ENCODE data around the gene TBC1D22B. TPM values are rescaled to one million over a fixed set of nuclear protein-coding genes. Genes with fewer than 3 reads are reported as not detected.
A peak's percentile ranks its signal among the peaks of the same experiment; 100 is the strongest.

The TBC1D22B gene
- total and polyA plus RNA-seq, 4 donors: 3.9 to 17.0 (median 7.7) TPM

DNA sequence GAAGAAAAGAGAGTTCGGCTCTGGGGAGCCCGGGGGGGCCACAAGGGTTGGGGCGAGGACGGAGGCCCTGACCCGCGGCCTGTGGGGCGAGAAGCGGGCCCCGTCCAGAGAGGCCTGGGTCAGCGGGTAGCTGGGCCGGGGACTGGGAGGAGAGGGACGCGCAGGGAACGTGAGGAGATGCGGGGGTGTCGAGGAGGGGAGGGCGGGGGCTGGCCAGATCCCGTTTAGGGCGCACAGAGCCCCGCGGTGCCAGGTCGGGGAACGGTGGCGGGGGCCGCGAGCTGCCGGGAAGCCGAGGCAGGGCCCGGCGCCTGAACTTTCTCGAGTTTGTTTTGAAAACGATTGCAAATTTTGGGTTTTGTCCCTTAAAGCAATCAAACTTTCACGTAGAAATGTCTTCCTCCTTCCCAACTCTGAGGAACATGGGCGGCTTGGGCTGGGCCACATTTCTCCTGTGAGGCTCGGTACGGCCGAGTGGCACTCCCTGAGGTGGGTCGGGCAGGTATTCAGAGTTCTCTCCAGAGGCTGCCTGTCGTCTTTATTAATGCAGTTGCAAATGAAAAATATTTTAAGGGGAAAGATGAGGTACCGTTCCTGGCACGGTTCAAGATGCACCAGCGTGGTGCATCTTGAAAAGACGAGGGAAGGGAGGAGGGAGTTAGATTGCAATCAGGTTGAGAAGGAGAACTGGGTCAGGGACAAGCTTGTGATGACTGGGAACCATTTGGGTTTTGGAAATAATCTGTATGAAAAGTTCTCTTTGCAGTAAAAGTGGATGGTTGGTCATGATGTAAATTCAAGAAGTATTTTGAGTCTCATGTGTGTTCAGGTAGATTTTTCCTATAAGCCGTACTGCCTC, 97.2 kb downstream of the TBC1D22B start:
- 3 to 5% methylated on average over 43 to 44 of the region's 44 CpGs for WGBS, 2 donors
- Histone ChIP-seq H3K9me3 (ENCODE audit: control insufficient read depth, low read length) (no peaks in the 10 kb centered on the region), H3K27me3 (ENCODE audit: control insufficient read depth in 1 of 2, insufficient read depth in 2 of 2, low read length in 1 of 2) (no peaks in the 10 kb centered on the region), H3K27ac (ENCODE audit: low read depth in 1 of 2, low read length in 2 of 2) (no peak overlapping the region), H3K4me1 (ENCODE audit: control insufficient read depth in 1 of 2, insufficient read depth in 2 of 2, low read length in 2 of 2) (no peaks in the 10 kb centered on the region), H3K36me3 (ENCODE audit: control insufficient read depth in 1 of 2, insufficient read depth in 2 of 2, low read length in 1 of 2) (no peaks in the 10 kb centered on the region), H3K4me3 (ENCODE audit: low read length in 2 of 2) (peak overlapping the region; percentile 85 to 87)
- intact Hi-C loops (cut with DNase I): no loop called here
- peak; percentile 52 to 81 for DNase-seq
- peak; percentile 76 for ATAC-seq (ENCODE audit: low FRiP score)

- H3K36me3 ChIP-seq (ENCODE audit: control insufficient read depth in 1 of 2, insufficient read depth in 2 of 2, low read length in 1 of 2): peaks cover 2 to 4% of the 10 kb centered on the region in 2 donors
- intact Hi-C loops (cut with DNase I): no loop called here
These were observed 99.7 kb downstream of the TBC1D22B start for GRCh38 chr6:37357288-37357687.

DNA sequence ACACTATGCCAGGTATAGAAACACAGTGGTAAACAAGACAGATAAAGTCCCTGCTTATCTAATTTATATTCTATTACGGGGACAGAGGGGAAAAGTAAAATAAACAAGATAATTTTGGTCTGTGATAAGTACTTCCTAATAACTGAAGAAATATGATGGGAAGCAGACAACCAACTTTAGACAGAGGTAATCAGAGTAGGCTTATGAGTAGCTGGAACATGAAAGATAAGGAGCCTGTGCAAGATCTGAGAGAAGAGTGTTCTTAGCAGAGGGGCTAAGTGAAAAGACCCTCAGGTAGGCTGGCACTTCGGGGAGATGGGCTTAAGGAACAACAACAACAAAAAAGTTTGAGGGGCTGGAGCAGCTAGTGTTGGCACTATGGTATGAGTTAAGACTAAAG, 100.3 kb downstream of the TBC1D22B start:
- intact Hi-C loops (cut with DNase I): no loop called here
- Histone ChIP-seq H3K36me3 (ENCODE audit: control insufficient read depth in 1 of 2, insufficient read depth in 2 of 2, low read length in 1 of 2) (peaks cover 2 to 4% of the 10 kb centered on the region in 2 donors), H3K9me3 (ENCODE audit: control insufficient read depth, low read length) (no peaks in the 10 kb centered on the region), H3K4me3 (ENCODE audit: low read length in 2 of 2) (no peak overlapping the region), H3K27me3 (ENCODE audit: control insufficient read depth in 1 of 2, insufficient read depth in 2 of 2, low read length in 1 of 2) (no peaks in the 10 kb centered on the region), H3K4me1 (ENCODE audit: control insufficient read depth in 1 of 2, insufficient read depth in 2 of 2, low read length in 2 of 2) (no peaks in the 10 kb centered on the region), H3K27ac (ENCODE audit: low read depth in 1 of 2, low read length in 2 of 2) (no peak overlapping the region)
- DNase-seq: no peak
- WGBS, 2 donors: 79 to 83% methylated on average over 2 of the region's 2 CpGs
- ATAC-seq (ENCODE audit: low FRiP score): no peak

More at GRCh38 chr6:37357288-37357687, 99.7 kb downstream of the TBC1D22B start:
- 19 to 34% methylated on average over 1 of the region's 1 CpG for WGBS, 2 donors
- Histone ChIP-seq H3K4me3 (ENCODE audit: low read length in 2 of 2) (no peak overlapping the region), H3K9me3 (ENCODE audit: control insufficient read depth, low read length) (no peaks in the 10 kb centered on the region), H3K4me1 (ENCODE audit: control insufficient read depth in 1 of 2, insufficient read depth in 2 of 2, low read length in 2 of 2) (no peaks in the 10 kb centered on the region), H3K27me3 (ENCODE audit: control insufficient read depth in 1 of 2, insufficient read depth in 2 of 2, low read length in 1 of 2) (no peaks in the 10 kb centered on the region), H3K27ac (ENCODE audit: low read depth in 1 of 2, low read length in 2 of 2) (no peak overlapping the region)
- DNase-seq (no peak), ATAC-seq (ENCODE audit: low FRiP score) (no peak)

- ATAC-seq (ENCODE audit: low FRiP score): no peak
- no peak overlapping the region for H3K4me3 ChIP-seq (ENCODE audit: low read length in 2 of 2)
- H3K27ac ChIP-seq (ENCODE audit: low read depth in 1 of 2, low read length in 2 of 2): no peak overlapping the region
These were observed 101.5 kb downstream of the TBC1D22B start for GRCh38 chr6:37359039-37359438.

DNA sequence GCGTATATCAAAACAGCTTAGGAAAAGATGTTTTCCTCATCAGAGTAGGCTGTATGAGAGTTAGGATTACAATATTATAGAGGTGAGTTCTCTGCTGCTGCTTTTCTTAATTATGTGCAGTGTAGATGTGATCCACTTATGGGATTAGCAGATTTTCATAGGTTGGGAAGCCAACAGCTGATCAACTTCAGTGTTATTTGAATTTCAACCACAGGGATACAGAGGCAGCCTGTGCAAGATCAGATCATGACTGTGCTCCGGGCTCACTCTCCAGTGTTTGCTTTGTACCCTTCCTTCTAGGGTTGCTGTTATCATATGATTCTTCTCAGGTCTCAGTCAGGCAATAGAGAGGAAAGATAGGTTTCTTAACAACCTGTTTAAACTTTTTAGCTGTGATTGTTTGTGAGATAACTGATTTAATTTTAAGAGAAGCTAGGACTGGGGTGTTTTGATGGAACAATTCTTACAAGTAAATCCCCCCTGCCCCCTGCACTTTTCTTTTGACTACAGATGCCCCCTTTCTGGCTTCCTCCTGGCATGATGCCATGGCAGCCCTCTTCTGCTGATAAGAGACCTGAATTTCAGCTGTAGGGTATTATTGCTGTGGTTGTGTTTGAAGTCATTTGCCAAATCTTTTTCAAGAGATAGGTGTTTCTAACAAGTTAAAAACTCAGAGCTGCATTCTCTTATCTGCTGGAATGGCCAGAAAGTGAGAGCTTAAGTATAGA, 104.7 kb downstream of the TBC1D22B start:
- H3K27me3 ChIP-seq (ENCODE audit: control insufficient read depth in 1 of 2, insufficient read depth in 2 of 2, low read length in 1 of 2): no peaks in the 10 kb centered on the region
- no peaks in the 10 kb centered on the region for H3K9me3 ChIP-seq (ENCODE audit: control insufficient read depth, low read length)
- ATAC-seq (ENCODE audit: low FRiP score) (no peak), DNase-seq (no peak)
- H3K4me1 ChIP-seq (ENCODE audit: control insufficient read depth in 1 of 2, insufficient read depth in 2 of 2, low read length in 2 of 2): peaks cover 1 to 9% of the 10 kb centered on the region in 2 donors
- no peak overlapping the region for H3K4me3 ChIP-seq (ENCODE audit: low read length in 2 of 2)
- 83 to 85% methylated on average over 2 of the region's 2 CpGs for WGBS, 2 donors
- H3K27ac ChIP-seq (ENCODE audit: low read depth in 1 of 2, low read length in 2 of 2): no peak overlapping the region
- intact Hi-C loops (cut with DNase I): no loop called here
- H3K36me3 ChIP-seq (ENCODE audit: control insufficient read depth in 1 of 2, insufficient read depth in 2 of 2, low read length in 1 of 2): peaks cover 2 to 7% of the 10 kb centered on the region in 2 donors

More at GRCh38 chr6:37359039-37359438, 101.5 kb downstream of the TBC1D22B start:
- H3K9me3 ChIP-seq (ENCODE audit: control insufficient read depth, low read length): no peaks in the 10 kb centered on the region
- WGBS, 2 donors: 89 to 90% methylated on average over 3 of the region's 3 CpGs
- no peaks in the 10 kb centered on the region for H3K27me3 ChIP-seq (ENCODE audit: control insufficient read depth in 1 of 2, insufficient read depth in 2 of 2, low read length in 1 of 2)
- no peaks in the 10 kb centered on the region for H3K4me1 ChIP-seq (ENCODE audit: control insufficient read depth in 1 of 2, insufficient read depth in 2 of 2, low read length in 2 of 2)
- DNase-seq: no peak
- intact Hi-C loops (cut with DNase I): no loop called here
- peaks cover 2 to 7% of the 10 kb centered on the region in 2 donors for H3K36me3 ChIP-seq (ENCODE audit: control insufficient read depth in 1 of 2, insufficient read depth in 2 of 2, low read length in 1 of 2)

DNA sequence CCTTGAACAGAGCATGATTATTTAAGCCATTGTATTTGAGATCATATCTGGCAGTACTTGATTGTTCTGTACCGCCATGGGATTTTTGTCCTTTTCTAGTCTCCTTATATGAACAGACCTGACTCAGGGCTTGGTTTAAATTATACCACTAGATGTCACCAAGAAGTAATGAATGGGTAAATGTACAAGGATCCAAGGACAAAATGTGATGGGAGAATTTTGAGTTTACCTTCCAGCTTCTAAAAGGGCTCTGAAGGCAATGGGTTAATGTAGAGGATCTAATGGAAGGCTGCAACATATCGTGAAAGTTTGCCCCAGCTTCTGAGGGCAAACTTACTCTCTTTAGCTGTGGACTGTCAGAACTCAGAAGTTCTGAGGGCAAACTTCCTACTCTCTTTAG, 108.2 kb downstream of the TBC1D22B start:
- Histone ChIP-seq H3K4me1 (ENCODE audit: control insufficient read depth in 1 of 2, insufficient read depth in 2 of 2, low read length in 2 of 2) (peaks cover 4 to 13% of the 10 kb centered on the region in 2 donors), H3K27me3 (ENCODE audit: control insufficient read depth in 1 of 2, insufficient read depth in 2 of 2, low read length in 1 of 2) (no peaks in the 10 kb centered on the region), H3K9me3 (ENCODE audit: control insufficient read depth, low read length) (no peaks in the 10 kb centered on the region), H3K27ac (ENCODE audit: low read depth in 1 of 2, low read length in 2 of 2) (no peak overlapping the region), H3K36me3 (ENCODE audit: control insufficient read depth in 1 of 2, insufficient read depth in 2 of 2, low read length in 1 of 2) (peaks cover 2 to 7% of the 10 kb centered on the region in 2 donors), H3K4me3 (ENCODE audit: low read length in 2 of 2) (no peak overlapping the region)
- DNase-seq (no peak), ATAC-seq (ENCODE audit: low FRiP score) (no peak)
- intact Hi-C loops (cut with DNase I): loop anchor here in 1 of 2 donors (5.0 kb wide), 3 partner anchors 117 to 327 kb away; no protein-coding TSS in a partner anchor
- 1 to 9% methylated on average over 2 of the region's 2 CpGs for WGBS, 2 donors

DNA sequence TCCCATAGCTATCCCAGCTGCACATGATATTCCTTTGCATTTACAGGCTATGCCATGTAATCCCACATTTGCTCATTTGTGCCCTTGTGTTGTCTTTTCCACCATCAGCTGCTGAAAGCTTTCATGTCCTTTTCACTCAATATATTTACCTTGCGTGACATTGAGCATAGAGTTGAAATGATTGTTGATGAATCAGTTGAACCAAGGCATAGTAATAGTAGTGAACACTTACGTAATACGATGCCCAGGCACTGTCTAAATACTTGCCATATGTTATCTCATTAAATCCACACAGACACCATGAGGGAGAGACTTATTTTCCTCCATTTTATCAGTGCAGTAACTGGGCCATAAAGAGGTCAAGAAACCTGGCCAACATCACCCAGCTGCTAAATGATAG, 109.3 kb downstream of the TBC1D22B start:
- H3K27ac ChIP-seq (ENCODE audit: low read depth in 1 of 2, low read length in 2 of 2): no peak overlapping the region
- no peak for ATAC-seq (ENCODE audit: low FRiP score)
- intact Hi-C loops (cut with DNase I): loop anchor here in 1 of 2 donors (5.0 kb wide), 3 partner anchors 115 to 325 kb away; no protein-coding TSS in a partner anchor
- peaks cover 3 to 4% of the 10 kb centered on the region in 2 donors for H3K36me3 ChIP-seq (ENCODE audit: control insufficient read depth in 1 of 2, insufficient read depth in 2 of 2, low read length in 1 of 2)
- H3K4me3 ChIP-seq (ENCODE audit: low read length in 2 of 2): no peak overlapping the region
- no peak for DNase-seq
- peaks cover 8 to 13% of the 10 kb centered on the region in 2 donors for H3K4me1 ChIP-seq (ENCODE audit: control insufficient read depth in 1 of 2, insufficient read depth in 2 of 2, low read length in 2 of 2)
- 81 to 86% methylated on average over 3 of the region's 3 CpGs for WGBS, 2 donors
- H3K27me3 ChIP-seq (ENCODE audit: control insufficient read depth in 1 of 2, insufficient read depth in 2 of 2, low read length in 1 of 2): no peaks in the 10 kb centered on the region
- no peaks in the 10 kb centered on the region for H3K9me3 ChIP-seq (ENCODE audit: control insufficient read depth, low read length)

DNA sequence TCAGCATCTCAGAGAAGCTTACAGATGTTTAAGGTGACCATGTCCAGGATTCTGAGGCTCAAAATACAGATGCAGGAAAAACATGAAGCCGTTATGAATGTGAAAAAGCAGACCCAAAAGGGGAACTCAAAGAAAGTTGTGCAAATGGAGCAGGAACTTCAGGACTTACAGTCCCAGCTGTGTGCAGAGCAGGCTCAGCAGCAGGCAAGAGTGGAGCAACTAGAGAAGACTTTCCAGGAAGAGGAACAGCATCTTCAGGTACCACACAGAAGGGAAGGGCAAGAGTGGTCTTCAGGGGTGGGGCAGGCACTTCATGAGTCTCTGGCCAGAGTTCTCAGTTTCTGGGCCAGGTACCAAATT, 111.4 kb downstream of the TBC1D22B start:
- WGBS, 2 donors: 47 to 49% methylated on average over 1 of the region's 1 CpG
- intact Hi-C loops (cut with DNase I): loop anchor here in 1 of 2 donors (2.0 to 5.0 kb wide), 4 partner anchors 64 to 323 kb away; partner anchors contain the start of gene CMTR1
- Histone ChIP-seq H3K27ac (ENCODE audit: low read depth in 1 of 2, low read length in 2 of 2) (peak overlapping the region; percentile 58 to 77), H3K27me3 (ENCODE audit: control insufficient read depth in 1 of 2, insufficient read depth in 2 of 2, low read length in 1 of 2) (no peaks in the 10 kb centered on the region), H3K4me3 (ENCODE audit: low read length in 2 of 2) (no peak overlapping the region), H3K4me1 (ENCODE audit: control insufficient read depth in 1 of 2, insufficient read depth in 2 of 2, low read length in 2 of 2) (peaks cover 8 to 13% of the 10 kb centered on the region in 2 donors), H3K36me3 (ENCODE audit: control insufficient read depth in 1 of 2, insufficient read depth in 2 of 2, low read length in 1 of 2) (peaks cover 0 to 3% of the 10 kb centered on the region in 2 donors), H3K9me3 (ENCODE audit: control insufficient read depth, low read length) (no peaks in the 10 kb centered on the region)
- DNase-seq: no peak
- ATAC-seq (ENCODE audit: low FRiP score): no peak

Measured in aorta (tissue), 5 donors.